Gastroesophageal sphincter (tissue), 4 donors: ENCODE measurements around the gene ACOX3. TPM values are rescaled to one million over a fixed set of nuclear protein-coding genes. Genes with fewer than 3 reads are reported as not detected.
A peak's percentile ranks its signal among the peaks of the same experiment; 100 is the strongest.

Source experiments
- ATAC-seq: fragments of 150-250 bp; one replicate; pipeline ENCODE4 v1.9.1; 2016; ENCODE audit warnings: mild to moderate bottlenecking, moderate library complexity
- H3K27ac ChIP-seq, 4 donors: fragments of 200-600 bp; sonication (generic) in 3 of 4; 1 replicate in 3 of 4; 2 replicates in 1 of 4; pipeline ENCODE4 v1.5.1; 2016 to 2019
- H3K27me3 ChIP-seq: fragments of 200-600 bp; sonication (generic); one replicate; pipeline ENCODE4 v1.5.1; 2019
- H3K36me3 ChIP-seq, 2 donors: fragments of 200-600 bp; sonication (generic); one replicate each; pipeline ENCODE4 v1.5.1; 2019; ENCODE audit warnings: control low read depth in 1 of 2
- H3K4me1 ChIP-seq, 3 donors: fragments of 200-600 bp; sonication (generic); 1 replicate in 2 of 3; 2 replicates in 1 of 3; pipeline ENCODE4 v1.5.1; 2016 to 2019; ENCODE audit warnings: control low read depth in 2 of 3
- H3K4me3 ChIP-seq, 2 donors: fragments of 200-600 bp; sonication (generic); one replicate each; pipeline ENCODE4 v1.5.1; 2019; ENCODE audit warnings: mild to moderate bottlenecking in 1 of 2, moderate library complexity in 1 of 2
- H3K9me3 ChIP-seq, 3 donors: fragments of 200-600 bp; sonication (generic); one replicate each; pipeline ENCODE4 v1.5.1; 2017 to 2019; ENCODE audit warnings: control low read depth in 2 of 3
- CTCF ChIP-seq, 4 experiments: fragments of 200-600 bp in 2 of 4; fragments of 450-650 bp in 2 of 4; sonication (generic) in 1 of 4; IDR thresholded peaks; one replicate each; pipeline ENCODE4 v1.5.1; 2017 to 2019; ENCODE audit warnings: antibody characterized with exemption in 4 of 4, mild to moderate bottlenecking in 2 of 4, moderate library complexity in 2 of 4
- EP300 ChIP-seq: sonication (generic); formaldehyde crosslinking; IDR thresholded peaks from one replicate; pipeline ENCODE4 v1.6.1; 2017; ENCODE audit warnings: antibody characterized with exemption, mild to moderate bottlenecking
- POLR2A ChIP-seq, 2 donors: fragments of 450-650 bp; IDR thresholded peaks; one replicate each; pipeline ENCODE4 v1.6.1; 2017; ENCODE audit warnings: antibody characterized with exemption in 2 of 2, mild to moderate bottlenecking in 2 of 2, moderate library complexity in 1 of 2
- POLR2AphosphoS5 ChIP-seq: sonication (generic); formaldehyde crosslinking; IDR thresholded peaks from one replicate; pipeline ENCODE4 v1.6.1; 2017; ENCODE audit warnings: antibody characterized with exemption
- WGBS, 2 donors: methylation state at CpG; one replicate each; pipeline ENCODE4 v1.1.5; 2018; ENCODE audit warnings: low coverage in 1 of 2; 5-methylcytosine and 5-hydroxymethylcytosine counted together
- total RNA-seq, 4 donors: library from RNA; depleted of rRNA; stranded (reverse); fragments of >200 nt; gene quantifications; one replicate each; pipeline ENCODE4 v1.1.0, GENCODE V29; 2016

ACOX3 gene
- total RNA-seq, 4 donors from 2014 or later: 21.5 to 79.5 (median 37.1) TPM

- 94 to 100% methylated on average over 1 to 6 of the region's 6 CpGs for WGBS, 2 donors
These were observed 20.6 kb upstream of the ACOX3 start for GRCh38 chr4:8461086-8461485.

DNA sequence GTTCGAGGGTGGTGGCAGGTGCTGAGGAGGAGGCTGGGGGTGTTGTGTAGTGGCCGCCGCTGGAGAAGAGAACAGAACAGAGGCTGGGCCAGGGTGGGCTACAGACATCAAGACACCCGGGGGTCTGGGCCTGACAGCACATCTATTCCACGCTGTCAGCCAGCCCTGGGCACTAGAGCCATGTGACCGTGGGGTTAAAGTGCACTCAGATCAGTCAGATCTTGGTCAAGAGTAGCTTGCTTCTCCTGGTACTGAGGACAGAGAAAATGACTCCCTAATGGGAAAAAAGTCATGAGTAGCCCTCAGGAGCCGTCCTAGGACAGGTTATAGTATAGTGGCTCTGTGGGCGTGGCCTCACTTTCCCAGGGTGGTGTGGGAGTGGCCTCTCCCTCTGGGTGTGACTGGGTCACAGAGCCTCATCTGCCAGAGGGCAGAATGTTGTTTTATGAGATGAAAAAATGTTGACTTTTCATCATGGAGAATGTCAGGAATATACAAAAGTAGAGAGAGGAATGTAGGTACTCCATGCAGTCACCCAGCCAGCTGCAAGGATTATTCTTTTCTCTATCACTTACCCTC is 19.4 kb upstream of the ACOX3 start:
- no peaks in the 10 kb centered on the region for H3K9me3 ChIP-seq
- H3K27ac ChIP-seq: no peak overlapping the region
- ATAC-seq: no peak
- TF ChIP-seq EP300 (no peak), POLR2AphosphoS5 (no peak), POLR2A (IDR thresholded peaks at IDR 0.05) (no peak), CTCF (IDR thresholded peaks at IDR 0.05) (no peak)
- H3K36me3 ChIP-seq: peaks cover 0 to 97% of the 10 kb centered on the region in 2 donors
- no peaks in the 10 kb centered on the region for H3K27me3 ChIP-seq
- WGBS, 2 donors: 70 to 78% methylated on average over 3 to 5 of the region's 8 CpGs
- peaks cover 0 to 7% (median 0%) of the 10 kb centered on the region in 3 donors for H3K4me1 ChIP-seq
- no peak overlapping the region for H3K4me3 ChIP-seq

More at GRCh38 chr4:8461086-8461485, 20.6 kb upstream of the ACOX3 start:
- Histone ChIP-seq H3K9me3 (no peaks in the 10 kb centered on the region), H3K4me1 (peaks cover 0 to 7% (median 0%) of the 10 kb centered on the region in 3 donors), H3K27me3 (no peaks in the 10 kb centered on the region), H3K4me3 (no peak overlapping the region), H3K27ac (peak overlapping the region in 1 of 4 donors; percentile 31), H3K36me3 (peaks cover 0 to 97% of the 10 kb centered on the region in 2 donors)
- ATAC-seq: no peak
- TF ChIP-seq EP300 (no peak), CTCF (IDR thresholded peaks at IDR 0.05) (no peak), POLR2AphosphoS5 (no peak), POLR2A (IDR thresholded peaks at IDR 0.05) (no peak)

DNA sequence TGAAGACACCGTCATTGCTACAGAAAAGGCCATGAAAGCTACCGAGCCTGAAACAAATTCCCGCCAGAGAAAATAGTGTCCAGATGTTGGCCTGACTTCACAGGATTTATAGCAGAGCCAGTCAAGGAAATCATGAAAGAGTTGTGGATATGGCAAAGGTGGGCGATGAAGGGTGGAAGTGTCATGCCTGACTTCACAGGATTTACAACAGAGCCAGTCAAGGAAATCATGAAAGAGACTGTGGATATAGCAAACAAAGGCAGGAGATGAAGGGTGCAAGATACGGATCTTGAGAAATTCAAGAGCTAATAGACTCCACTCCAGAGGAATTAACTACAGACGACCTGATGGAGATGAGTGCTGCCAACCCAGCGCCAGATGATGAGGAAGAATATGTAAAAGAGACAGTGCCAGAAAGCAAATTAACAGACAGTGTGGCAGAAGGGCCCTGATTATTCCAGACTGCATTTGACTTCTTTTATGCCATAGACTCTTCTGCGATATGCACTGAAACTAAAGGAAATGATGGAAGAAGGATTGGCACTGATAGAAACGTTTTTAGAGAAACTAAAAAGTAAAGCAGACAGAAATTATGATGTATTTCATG is 17.2 kb upstream of the ACOX3 start:
- Histone ChIP-seq H3K27me3 (no peaks in the 10 kb centered on the region), H3K4me1 (peaks cover 0 to 7% (median 0%) of the 10 kb centered on the region in 3 donors), H3K4me3 (no peak overlapping the region), H3K36me3 (peaks cover 0 to 98% of the 10 kb centered on the region in 2 donors), H3K27ac (no peak overlapping the region), H3K9me3 (no peaks in the 10 kb centered on the region)
- 77 to 80% methylated on average over 9 of the region's 9 CpGs for WGBS, 2 donors
- no peak for ATAC-seq
- no peak for TF ChIP-seq POLR2A (IDR thresholded peaks at IDR 0.05)
- TF ChIP-seq EP300: no peak
- TF ChIP-seq POLR2AphosphoS5: no peak
- TF ChIP-seq CTCF (IDR thresholded peaks at IDR 0.05): no peak

- no peak overlapping the region for H3K4me3 ChIP-seq
- H3K27ac ChIP-seq: no peak overlapping the region
- 86 to 93% methylated on average over 2 to 3 of the region's 3 CpGs for WGBS, 2 donors
- peaks cover 0 to 100% of the 10 kb centered on the region in 2 donors for H3K36me3 ChIP-seq
- no peaks in the 10 kb centered on the region for H3K4me1 ChIP-seq
- H3K27me3 ChIP-seq: no peaks in the 10 kb centered on the region
- H3K9me3 ChIP-seq: no peaks in the 10 kb centered on the region
- no peak for TF ChIP-seq POLR2A (IDR thresholded peaks at IDR 0.05)
- TF ChIP-seq POLR2AphosphoS5: no peak
- TF ChIP-seq EP300: no peak
- TF ChIP-seq CTCF (IDR thresholded peaks at IDR 0.05): no peak
- no peak for ATAC-seq
These were observed 13.4 kb upstream of the ACOX3 start for GRCh38 chr4:8453957-8454356.
